ENCODE results near the gene DR1.

- TF ChIP-seq CTCF (IDR thresholded peaks at IDR 0.05) = no peak
- TF ChIP-seq JUNB (IDR thresholded peaks at IDR 0.05) = no peak
These were observed 7.6 kb downstream of the DR1 start for GRCh38 chr1:93353286-93353685.

All from A549 (cell line).